Measurements from ENCODE around the gene POLRMT. TPM values are rescaled to one million over a fixed set of nuclear protein-coding genes. Genes with fewer than 3 reads are reported as not detected.

The POLRMT gene
- total and polyA plus RNA-seq, 2 experiments from 2014 or later = 103 to 121 TPM

GRCh38 chr19:579111-579841 lies 54.1 kb downstream of the POLRMT start:
- TF ChIP-seq CTCF (IDR thresholded peaks at IDR 0.05; ENCODE audit: low read depth, low read length) = no peak
- Histone ChIP-seq H3K36me3 (peaks cover 11% of the 10 kb centered on the region), H3K27ac (no peak overlapping the region), H3K4me3 (no peak overlapping the region), H3K9me3 (ENCODE audit: low read depth) (no peaks in the 10 kb centered on the region), H3K4me1 (ENCODE audit: low read depth) (peaks cover 21% of the 10 kb centered on the region), H3K27me3 (no peaks in the 10 kb centered on the region)
- DNase-seq (ENCODE audit: low read depth in 1 of 2, low spot score in 1 of 2) = no peak

DNA sequence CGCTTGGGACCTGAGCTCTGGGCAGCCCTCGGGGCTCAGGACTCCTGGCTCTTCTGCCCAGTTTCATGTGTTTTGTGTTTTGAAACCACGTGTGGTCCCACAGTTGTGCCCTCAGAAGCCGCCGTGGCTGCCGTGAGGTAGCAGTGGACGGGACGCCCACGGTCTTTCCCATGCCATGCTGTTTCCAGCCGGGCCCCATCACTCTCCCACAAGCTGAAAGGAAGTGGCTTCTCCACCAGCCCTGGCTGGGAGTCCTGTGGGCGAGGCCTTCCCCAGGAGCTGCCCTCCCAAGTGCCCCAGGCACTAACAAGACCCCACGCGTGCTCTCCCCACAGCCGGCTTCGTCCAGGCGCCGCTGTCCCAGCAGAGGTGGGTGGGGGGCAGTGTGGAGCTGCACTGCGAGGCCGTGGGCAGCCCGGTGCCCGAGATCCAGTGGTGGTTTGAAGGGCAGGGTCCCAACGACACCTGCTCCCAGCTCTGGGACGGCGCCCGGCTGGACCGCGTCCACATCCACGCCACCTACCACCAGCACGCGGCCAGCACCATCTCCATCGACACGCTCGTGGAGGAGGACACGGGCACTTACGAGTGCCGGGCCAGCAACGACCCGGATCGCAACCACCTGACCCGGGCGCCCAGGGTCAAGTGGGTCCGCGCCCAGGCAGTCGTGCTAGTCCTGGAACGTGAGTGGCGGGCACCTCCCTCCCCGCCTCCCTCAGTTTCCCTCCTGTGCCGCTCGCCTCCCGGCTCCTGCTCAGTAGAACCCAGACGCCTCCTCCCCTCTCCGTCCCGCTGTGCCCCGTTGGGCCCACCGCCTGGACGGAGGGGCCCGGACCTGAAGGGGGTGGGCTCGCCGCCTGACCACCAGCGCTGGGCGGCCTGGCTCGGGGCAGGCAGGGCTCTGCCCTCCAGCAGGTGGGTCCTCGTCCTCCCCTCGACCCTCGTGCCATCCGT lies 55.6 kb downstream of the POLRMT start:
- H3K27ac ChIP-seq = peak overlapping the region; percentile 29
- H3K9me3 ChIP-seq (ENCODE audit: low read depth) = no peaks in the 10 kb centered on the region
- no peak overlapping the region for H3K4me3 ChIP-seq
- peaks cover 24% of the 10 kb centered on the region for H3K4me1 ChIP-seq (ENCODE audit: low read depth)
- no peaks in the 10 kb centered on the region for H3K27me3 ChIP-seq
- no peak for DNase-seq (ENCODE audit: low read depth in 1 of 2, low spot score in 1 of 2)
- no peak for TF ChIP-seq CTCF (IDR thresholded peaks at IDR 0.05; ENCODE audit: low read depth, low read length)
- peaks cover 5% of the 10 kb centered on the region for H3K36me3 ChIP-seq

- no peak overlapping the region for H3K4me3 ChIP-seq
- H3K36me3 ChIP-seq = peaks cover 5% of the 10 kb centered on the region
- peak overlapping the region; percentile 29 for H3K27ac ChIP-seq
- H3K4me1 ChIP-seq (ENCODE audit: low read depth) = peaks cover 24% of the 10 kb centered on the region
- H3K9me3 ChIP-seq (ENCODE audit: low read depth) = no peaks in the 10 kb centered on the region
- TF ChIP-seq CTCF (IDR thresholded peaks at IDR 0.05; ENCODE audit: low read depth, low read length) = no peak
- DNase-seq (ENCODE audit: low read depth in 1 of 2, low spot score in 1 of 2) = no peak
- H3K27me3 ChIP-seq = no peaks in the 10 kb centered on the region
These were observed 56.4 kb downstream of the POLRMT start for GRCh38 chr19:576768-577438.

- DNase-seq (ENCODE audit: low read depth in 1 of 2, low spot score in 1 of 2) = peak; percentile 63 to 66
- H3K27me3 ChIP-seq = no peaks in the 10 kb centered on the region
- H3K4me1 ChIP-seq (ENCODE audit: low read depth) = peaks cover 24% of the 10 kb centered on the region
- H3K27ac ChIP-seq = peak overlapping the region; percentile 77
- no peaks in the 10 kb centered on the region for H3K9me3 ChIP-seq (ENCODE audit: low read depth)
- H3K36me3 ChIP-seq = no peaks in the 10 kb centered on the region
- peak overlapping the region; percentile 10 for H3K4me3 ChIP-seq
- TF ChIP-seq CTCF (IDR thresholded peaks at IDR 0.05; ENCODE audit: low read depth, low read length) = no peak
These were observed 57.5 kb downstream of the POLRMT start for GRCh38 chr19:575527-576506.
